T-helper 1 cell treated with Interleukin-12 subunit alpha and Interleukin-12 subunit beta and Interleukin-4 antibody, amounts not matched to agents 30 μg/mL and 1 μg/mL, for 36 hours (primary cell): ENCODE results near the gene ZNF23.

Experiments used
- H3K27ac Mint-ChIP-seq: one replicate; pipeline ENCODE4 v1.8.0; 2021; ENCODE audit warnings: mild to moderate bottlenecking, mixed read lengths
- H3K27me3 Mint-ChIP-seq: one replicate; pipeline ENCODE4 v1.8.0; 2021; ENCODE audit warnings: low read depth, mixed read lengths
- H3K36me3 Mint-ChIP-seq: one replicate; pipeline ENCODE4 v1.8.0; 2021; ENCODE audit warnings: low read depth, mixed read lengths
- H3K4me1 Mint-ChIP-seq: one replicate; pipeline ENCODE4 v1.8.0; 2021; ENCODE audit warnings: low read depth, mixed read lengths
- H3K4me3 Mint-ChIP-seq: one replicate; pipeline ENCODE4 v1.8.0; 2021; ENCODE audit warnings: mild to moderate bottlenecking, moderate library complexity, mixed read lengths
- H3K9me3 Mint-ChIP-seq: one replicate; pipeline ENCODE4 v1.8.0; 2021; ENCODE audit warnings: mixed read lengths

ZNF23 gene

DNA sequence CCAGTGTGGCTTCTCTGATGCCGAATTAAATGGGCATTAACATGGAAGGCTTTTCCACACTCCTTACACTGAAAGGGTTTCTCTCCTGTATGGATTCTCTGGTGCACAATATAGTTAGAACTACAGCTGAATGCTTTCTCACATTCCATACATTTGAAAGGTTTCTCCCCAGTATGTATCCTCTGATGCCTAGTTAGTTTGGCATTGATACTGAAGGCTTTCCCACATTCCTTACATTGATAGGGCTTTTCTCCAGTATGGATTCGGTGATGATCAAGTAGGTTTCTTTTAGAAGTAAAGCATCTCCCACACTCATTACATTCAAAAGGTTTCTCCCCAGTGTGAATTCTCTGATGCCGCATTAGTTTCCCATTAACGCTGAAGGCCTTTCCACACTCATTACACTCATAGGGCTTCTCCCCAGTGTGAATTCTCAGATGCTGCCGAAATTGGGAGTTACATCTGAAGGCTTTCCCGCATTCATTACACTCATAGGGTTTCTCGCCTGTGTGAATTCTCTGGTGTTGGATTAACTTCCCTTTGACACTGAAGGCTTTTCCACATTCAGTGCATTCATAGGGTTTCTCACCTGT, 13.7 kb downstream of the ZNF23 start:
- Mint-ChIP-seq H3K36me3 (peaks cover 44% of the 10 kb centered on the region), H3K27me3 (no peaks in the 10 kb centered on the region), H3K4me1 (no peaks in the 10 kb centered on the region), H3K9me3 (peaks cover 80% of the 10 kb centered on the region), H3K4me3 (no peak overlapping the region), H3K27ac (no peak overlapping the region)

DNA sequence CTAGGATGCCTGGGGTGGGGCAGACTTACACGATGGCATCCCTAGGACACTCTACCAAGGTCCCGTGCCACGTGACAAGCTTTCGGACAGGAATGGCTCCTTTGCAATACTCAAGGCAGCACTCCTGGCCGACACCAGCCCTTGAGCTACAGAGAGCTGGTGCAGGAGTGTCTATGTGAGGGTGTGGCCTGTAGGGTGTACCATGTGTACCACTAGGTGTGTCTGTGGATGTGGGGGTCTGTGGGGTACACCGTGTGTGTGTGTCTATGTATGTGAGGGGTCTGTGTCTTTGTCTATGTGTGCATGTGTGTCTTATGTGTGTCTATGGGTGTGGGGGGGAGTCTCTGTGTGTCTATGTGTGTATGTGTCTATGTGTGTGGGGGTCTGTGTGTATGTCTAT, 18.3 kb downstream of the ZNF23 start:
- H3K36me3 Mint-ChIP-seq, result peaks cover 8% of the 10 kb centered on the region
- no peak overlapping the region for H3K4me3 Mint-ChIP-seq
- H3K9me3 Mint-ChIP-seq, result peaks cover 35% of the 10 kb centered on the region
- H3K4me1 Mint-ChIP-seq, result no peaks in the 10 kb centered on the region
- H3K27ac Mint-ChIP-seq, result no peak overlapping the region
- H3K27me3 Mint-ChIP-seq, result no peaks in the 10 kb centered on the region

DNA sequence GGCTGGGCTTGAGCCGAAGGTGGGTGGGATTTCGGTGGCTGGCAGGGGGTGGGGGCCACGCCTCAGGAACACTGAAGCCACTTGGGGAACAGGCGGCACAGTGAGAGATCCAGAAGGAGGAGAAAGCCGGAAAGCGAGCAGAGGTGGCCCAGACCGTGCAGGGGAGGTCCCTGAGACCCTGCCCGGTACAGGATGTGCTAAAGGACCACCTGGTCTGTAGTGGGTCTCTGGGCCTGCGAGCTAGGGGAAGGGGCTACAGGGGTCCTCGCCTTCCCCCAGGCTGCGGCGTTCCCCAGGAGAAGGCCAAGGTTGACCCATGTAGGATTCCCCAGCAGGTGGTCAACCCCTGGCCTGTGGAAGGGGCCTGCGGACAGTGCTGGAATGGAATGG, 20.0 kb downstream of the ZNF23 start, which contains the start of gene TLE7:
TLE7 (minus strand) TSS at position 4 of the 390 bp plus-strand sequence. CDS start 8,730 bp downstream, outside the sequence.
- Mint-ChIP-seq H3K9me3 (peaks cover 22% of the 10 kb centered on the region), H3K36me3 (peaks cover 3% of the 10 kb centered on the region), H3K27ac (no peak within 1 kb of the TSS), H3K4me1 (no peaks in the 10 kb centered on the region), H3K4me3 (no peak within 1 kb of the TSS), H3K27me3 (no peaks in the 10 kb centered on the region)

DNA sequence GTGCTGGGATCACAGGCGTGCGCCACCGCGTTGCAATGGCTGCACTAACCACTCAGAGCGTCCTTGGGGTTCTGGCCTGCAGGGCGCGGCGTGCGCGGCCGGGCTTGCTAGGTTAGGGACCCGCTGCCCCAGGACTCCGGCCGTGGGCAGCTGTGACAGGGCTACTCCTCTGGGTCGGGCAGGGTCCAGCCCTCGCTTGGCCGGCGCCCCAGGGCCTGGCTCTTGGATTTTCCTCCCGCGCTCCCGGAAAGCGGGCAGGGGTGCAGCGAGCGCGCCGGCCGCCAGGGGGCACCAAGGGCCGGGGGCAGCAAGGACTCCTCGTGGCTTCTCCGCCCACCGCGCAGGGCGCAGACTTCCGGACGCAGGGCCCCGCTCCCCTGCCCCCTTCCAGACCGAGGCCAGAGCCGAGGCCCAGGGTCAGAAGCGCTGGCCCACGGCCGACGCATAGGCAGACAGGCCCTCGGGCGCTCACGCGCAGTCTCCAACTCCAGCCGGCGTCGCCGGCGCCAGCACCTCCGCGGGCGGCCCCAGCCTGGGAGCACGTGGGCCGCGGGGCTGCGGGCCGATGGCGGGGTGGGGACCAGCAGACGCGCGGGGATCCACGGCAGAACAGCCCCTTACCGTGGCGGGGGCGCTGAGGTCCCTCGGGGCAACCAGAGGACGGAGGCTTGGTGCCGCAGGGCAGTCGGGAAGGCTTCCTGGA, 20.5 kb downstream of the ZNF23 start:
- no peak overlapping the region for H3K27ac Mint-ChIP-seq
- H3K36me3 Mint-ChIP-seq, result peaks cover 3% of the 10 kb centered on the region
- no peaks in the 10 kb centered on the region for H3K27me3 Mint-ChIP-seq
- no peaks in the 10 kb centered on the region for H3K4me1 Mint-ChIP-seq
- H3K9me3 Mint-ChIP-seq, result peaks cover 22% of the 10 kb centered on the region
- H3K4me3 Mint-ChIP-seq, result no peak overlapping the region

DNA sequence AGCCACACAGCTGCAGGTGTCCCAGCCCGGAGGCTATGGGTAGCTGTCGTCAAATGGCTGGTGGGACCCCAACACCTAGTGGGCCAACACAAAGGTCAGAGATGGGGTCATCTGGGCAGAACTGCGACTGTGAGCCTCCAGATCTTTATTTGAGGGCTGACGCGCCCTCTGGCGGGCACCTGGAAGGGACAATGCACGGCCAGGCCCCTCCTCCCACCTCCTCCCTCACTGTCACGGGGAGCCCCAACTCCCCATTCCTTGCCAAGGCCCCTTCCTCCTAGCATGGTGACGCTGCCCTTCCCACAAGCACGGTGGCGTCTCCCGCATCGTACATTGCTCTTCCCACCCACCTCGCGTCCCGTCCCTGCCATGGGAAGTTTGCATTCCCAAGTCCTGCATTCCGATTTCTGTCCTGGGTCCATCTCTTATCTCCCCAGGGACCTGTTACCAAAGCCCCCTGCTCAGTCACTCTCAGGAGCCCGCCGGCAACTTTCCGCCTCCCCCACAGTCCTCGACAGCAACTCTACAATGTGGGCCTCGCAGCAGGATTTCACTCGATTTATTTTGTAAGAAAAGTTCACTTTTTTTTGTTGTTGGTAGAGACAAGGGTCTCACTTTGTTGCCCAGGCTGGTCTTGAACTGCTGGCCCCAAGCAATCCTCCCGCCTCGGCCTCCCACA, 21.2 kb downstream of the ZNF23 start:
- Mint-ChIP-seq H3K9me3 (peaks cover 19% of the 10 kb centered on the region), H3K4me3 (no peak overlapping the region), H3K36me3 (peaks cover 3% of the 10 kb centered on the region), H3K27me3 (no peaks in the 10 kb centered on the region), H3K4me1 (no peaks in the 10 kb centered on the region), H3K27ac (no peak overlapping the region)

DNA sequence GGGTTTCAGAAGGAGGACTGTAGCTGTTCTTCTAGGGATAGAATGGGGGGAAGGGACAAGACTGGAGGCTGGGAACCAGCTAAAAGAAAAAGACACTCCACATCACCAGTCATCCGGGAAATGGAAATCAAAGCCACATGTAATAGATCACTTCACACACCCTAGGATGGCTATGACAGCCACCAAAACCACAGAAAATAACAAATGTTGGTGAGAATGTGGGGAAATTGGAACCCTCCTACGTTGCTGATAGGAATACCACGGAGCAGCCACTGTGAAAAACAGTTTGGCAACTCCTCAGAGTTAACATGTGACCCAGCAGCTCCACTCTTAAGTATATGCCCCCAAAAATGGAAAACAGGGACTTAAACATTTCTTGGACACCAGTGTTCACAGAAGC, 22.5 kb downstream of the ZNF23 start:
- peaks cover 9% of the 10 kb centered on the region for H3K9me3 Mint-ChIP-seq
- H3K4me3 Mint-ChIP-seq, result no peak overlapping the region
- no peaks in the 10 kb centered on the region for H3K4me1 Mint-ChIP-seq
- H3K27me3 Mint-ChIP-seq, result no peaks in the 10 kb centered on the region
- H3K36me3 Mint-ChIP-seq, result peaks cover 3% of the 10 kb centered on the region
- H3K27ac Mint-ChIP-seq, result no peak overlapping the region

DNA sequence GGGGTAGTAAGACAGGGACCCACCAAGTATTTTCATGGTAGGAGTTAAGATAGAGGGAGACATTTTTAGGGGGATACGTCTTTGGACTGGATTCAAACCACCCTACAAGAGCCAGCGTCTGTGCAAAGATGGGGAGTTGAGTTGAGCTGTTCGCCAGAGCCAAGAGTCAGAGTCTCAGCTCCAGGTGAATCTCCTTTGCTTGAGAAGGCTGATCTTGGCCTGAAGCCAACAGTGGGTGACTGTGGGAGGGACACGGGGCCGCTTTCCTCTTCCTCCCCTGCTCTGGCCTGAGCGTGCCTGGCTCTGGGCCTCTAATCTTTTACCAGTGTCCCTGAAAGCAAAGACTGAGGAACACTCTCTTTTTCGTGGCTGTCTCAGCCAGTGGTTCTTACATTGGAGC, 25.6 kb downstream of the ZNF23 start:
- no peaks in the 10 kb centered on the region for H3K9me3 Mint-ChIP-seq
- H3K27ac Mint-ChIP-seq, result no peak overlapping the region
- no peaks in the 10 kb centered on the region for H3K36me3 Mint-ChIP-seq
- no peaks in the 10 kb centered on the region for H3K4me1 Mint-ChIP-seq
- H3K4me3 Mint-ChIP-seq, result no peak overlapping the region
- no peaks in the 10 kb centered on the region for H3K27me3 Mint-ChIP-seq

DNA sequence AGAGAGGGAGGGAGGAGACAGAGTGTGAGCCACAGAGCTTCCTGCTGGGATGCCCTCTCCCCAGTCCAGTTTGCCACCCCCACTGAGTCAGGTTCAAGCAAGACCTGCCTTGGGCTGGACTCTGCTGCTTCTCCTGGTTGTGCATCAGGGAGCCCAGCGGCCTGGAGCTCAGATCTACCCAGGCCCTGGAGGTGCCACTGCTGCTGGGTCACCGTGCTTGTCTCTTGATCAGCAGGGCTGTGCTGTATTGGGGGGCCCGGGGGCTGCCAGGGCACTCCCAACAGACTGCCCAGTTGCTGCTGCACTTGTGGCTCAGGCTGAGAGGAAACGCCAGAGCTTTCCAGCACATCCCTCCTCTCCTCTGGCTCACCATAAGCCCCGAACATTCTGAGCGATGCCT, 29.1 kb downstream of the ZNF23 start:
- Mint-ChIP-seq H3K36me3 (no peaks in the 10 kb centered on the region), H3K4me1 (no peaks in the 10 kb centered on the region), H3K4me3 (no peak overlapping the region), H3K9me3 (no peaks in the 10 kb centered on the region), H3K27ac (no peak overlapping the region), H3K27me3 (no peaks in the 10 kb centered on the region)

DNA sequence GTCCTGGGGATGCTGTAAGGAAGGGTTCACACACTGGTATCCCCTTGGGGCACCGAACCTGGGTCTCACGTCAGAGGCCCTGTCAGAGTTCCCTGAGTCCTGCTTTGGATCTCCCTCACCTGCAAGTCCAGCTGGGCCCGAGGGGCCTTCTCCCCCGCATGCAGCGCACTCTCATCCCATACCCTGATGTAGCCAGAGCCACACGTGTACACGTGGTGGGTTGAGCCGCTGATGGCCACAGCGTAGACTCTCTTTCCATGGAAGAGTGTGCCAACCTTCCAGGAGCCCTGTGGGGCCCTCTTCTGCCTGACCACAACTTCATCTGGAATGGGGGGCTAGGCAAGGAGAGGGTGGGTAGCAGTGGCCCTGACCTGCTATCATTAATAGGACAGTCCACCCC, 30.1 kb downstream of the ZNF23 start:
- Mint-ChIP-seq H3K27me3 (peaks cover 4% of the 10 kb centered on the region), H3K9me3 (no peaks in the 10 kb centered on the region), H3K27ac (no peak overlapping the region), H3K4me3 (no peak overlapping the region), H3K4me1 (no peaks in the 10 kb centered on the region), H3K36me3 (no peaks in the 10 kb centered on the region)

DNA sequence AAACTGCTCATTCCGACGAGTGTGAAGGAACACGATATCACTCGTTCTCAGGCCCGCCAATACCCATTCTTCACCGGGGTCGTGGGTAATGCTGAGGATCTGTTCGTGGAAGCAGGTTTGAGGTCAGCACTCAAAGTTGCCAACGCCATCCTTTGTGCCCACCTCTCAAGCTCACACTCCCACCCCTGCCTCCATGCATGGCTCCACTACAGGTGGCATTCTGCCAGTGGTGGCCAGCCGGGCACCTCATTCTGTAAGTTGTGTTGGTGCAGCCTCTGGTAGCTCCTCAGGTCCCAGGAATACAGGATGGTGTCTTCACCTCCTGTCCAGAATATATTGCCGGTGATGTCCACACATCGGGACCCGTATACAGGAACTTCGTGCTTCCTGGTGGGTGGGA, 30.9 kb downstream of the ZNF23 start:
- peaks cover 12% of the 10 kb centered on the region for H3K27me3 Mint-ChIP-seq
- H3K9me3 Mint-ChIP-seq, result no peaks in the 10 kb centered on the region
- no peak overlapping the region for H3K27ac Mint-ChIP-seq
- no peak overlapping the region for H3K4me3 Mint-ChIP-seq
- no peaks in the 10 kb centered on the region for H3K36me3 Mint-ChIP-seq
- H3K4me1 Mint-ChIP-seq, result peaks cover 3% of the 10 kb centered on the region

DNA sequence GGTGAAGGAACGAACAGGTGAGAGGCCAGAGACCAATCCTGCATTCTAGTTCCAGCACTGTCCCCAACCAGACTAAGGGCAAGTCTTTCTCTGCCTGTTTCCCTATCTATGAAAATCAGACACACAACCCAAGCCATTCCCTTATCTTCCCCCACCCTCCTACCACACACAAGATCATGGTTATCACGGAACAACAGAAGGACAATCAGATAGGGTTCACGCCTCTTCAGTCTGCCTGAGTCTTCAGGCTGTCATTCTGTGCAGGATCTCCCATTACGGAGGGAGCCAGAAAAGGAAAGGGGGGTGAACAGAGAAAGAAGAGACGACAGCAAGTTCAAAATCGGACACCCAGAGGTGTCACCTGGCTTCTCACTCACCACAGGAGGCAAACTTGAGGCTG, 31.3 kb downstream of the ZNF23 start:
- H3K4me3 Mint-ChIP-seq, result no peak overlapping the region

DNA sequence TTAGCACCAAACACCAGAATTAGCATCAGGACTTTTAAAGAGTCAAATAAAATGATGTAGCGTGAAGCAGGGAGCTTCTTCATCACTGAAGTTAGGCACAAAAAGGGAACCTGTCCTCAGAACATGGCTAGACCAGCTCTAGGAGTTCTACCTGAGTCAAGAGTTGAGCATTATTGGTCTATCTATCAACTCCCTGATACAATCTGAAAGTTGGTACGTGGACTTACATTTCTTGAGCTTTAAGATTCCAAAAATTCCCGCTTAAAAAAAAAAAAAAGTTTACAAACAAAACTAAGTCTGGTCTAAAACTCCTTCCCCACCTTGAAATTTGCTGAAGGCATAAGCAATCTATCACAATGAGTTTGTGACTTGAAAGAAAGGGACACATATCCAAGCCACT, 32.5 kb downstream of the ZNF23 start:
- Mint-ChIP-seq H3K27ac (no peak overlapping the region), H3K36me3 (no peaks in the 10 kb centered on the region), H3K27me3 (peaks cover 26% of the 10 kb centered on the region), H3K4me1 (peaks cover 3% of the 10 kb centered on the region), H3K9me3 (no peaks in the 10 kb centered on the region), H3K4me3 (no peak overlapping the region)

More for the DNA sequence above, 31.3 kb downstream of the ZNF23 start:
- Mint-ChIP-seq H3K27me3 (peaks cover 16% of the 10 kb centered on the region), H3K27ac (no peak overlapping the region), H3K9me3 (no peaks in the 10 kb centered on the region), H3K36me3 (no peaks in the 10 kb centered on the region), H3K4me1 (peaks cover 3% of the 10 kb centered on the region)

DNA sequence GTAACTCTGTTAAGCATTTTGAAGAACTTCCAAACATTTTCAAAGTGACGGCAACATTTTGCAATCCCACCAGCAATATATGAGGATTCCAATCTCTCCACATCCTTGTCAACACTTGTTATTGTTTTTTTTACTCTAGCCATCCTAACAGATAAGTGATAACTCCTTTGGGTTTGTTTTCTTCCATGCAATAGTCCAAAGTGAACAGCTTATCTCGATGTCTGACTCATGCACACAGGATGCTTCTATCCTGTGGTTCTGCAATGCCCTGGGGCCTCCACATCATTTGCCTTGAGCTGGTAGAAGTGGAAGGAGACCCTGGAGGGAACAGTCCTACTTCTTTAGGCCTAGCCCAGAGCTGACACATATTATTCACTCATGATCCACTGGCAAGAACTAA, 33.2 kb downstream of the ZNF23 start:
- H3K27me3 Mint-ChIP-seq, result peaks cover 31% of the 10 kb centered on the region
- H3K4me3 Mint-ChIP-seq, result no peak overlapping the region
- H3K4me1 Mint-ChIP-seq, result peaks cover 3% of the 10 kb centered on the region
- no peak overlapping the region for H3K27ac Mint-ChIP-seq
- no peaks in the 10 kb centered on the region for H3K9me3 Mint-ChIP-seq
- no peaks in the 10 kb centered on the region for H3K36me3 Mint-ChIP-seq

DNA sequence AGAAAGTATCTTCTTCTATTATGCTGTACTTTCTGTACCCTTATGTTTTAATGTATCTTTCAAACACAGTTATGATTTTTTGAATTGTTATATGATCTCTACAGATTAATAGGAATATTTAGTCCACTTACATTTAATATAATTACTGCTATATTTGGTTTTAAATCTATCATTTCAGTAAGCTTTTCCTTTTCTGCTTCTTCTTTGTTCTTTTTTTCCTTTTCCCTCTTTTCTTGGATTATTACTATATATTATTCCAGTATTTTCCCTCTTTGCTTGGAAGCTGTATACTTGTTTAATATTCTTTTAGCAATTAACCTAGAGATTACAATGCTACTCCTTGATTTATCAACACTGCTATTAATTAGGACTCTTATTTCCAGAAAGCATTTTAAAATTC, 33.7 kb downstream of the ZNF23 start:
- no peaks in the 10 kb centered on the region for H3K36me3 Mint-ChIP-seq
- no peak overlapping the region for H3K4me3 Mint-ChIP-seq
- peaks cover 32% of the 10 kb centered on the region for H3K27me3 Mint-ChIP-seq
- H3K9me3 Mint-ChIP-seq, result no peaks in the 10 kb centered on the region
- peaks cover 3% of the 10 kb centered on the region for H3K4me1 Mint-ChIP-seq
- H3K27ac Mint-ChIP-seq, result no peak overlapping the region
